Activated CD8-positive, alpha-beta memory T cell treated with anti-CD3 and anti-CD28 coated beads, Interleukin-2, amount 50 U/mL, for 24 hours (primary cell): ENCODE results near the gene MYL7.
"Not testable (repeated sequence)": the region's sequence is repeated elsewhere in the genome, so short reads cannot be mapped to it uniquely, and the experiment has no call there.

Experiments used
- DNase-seq: peaks from one replicate; pipeline ENCODE4 v3.0.0-alpha.2; 2020; ENCODE audit errors: extremely low read depth

Gene MYL7

DNA sequence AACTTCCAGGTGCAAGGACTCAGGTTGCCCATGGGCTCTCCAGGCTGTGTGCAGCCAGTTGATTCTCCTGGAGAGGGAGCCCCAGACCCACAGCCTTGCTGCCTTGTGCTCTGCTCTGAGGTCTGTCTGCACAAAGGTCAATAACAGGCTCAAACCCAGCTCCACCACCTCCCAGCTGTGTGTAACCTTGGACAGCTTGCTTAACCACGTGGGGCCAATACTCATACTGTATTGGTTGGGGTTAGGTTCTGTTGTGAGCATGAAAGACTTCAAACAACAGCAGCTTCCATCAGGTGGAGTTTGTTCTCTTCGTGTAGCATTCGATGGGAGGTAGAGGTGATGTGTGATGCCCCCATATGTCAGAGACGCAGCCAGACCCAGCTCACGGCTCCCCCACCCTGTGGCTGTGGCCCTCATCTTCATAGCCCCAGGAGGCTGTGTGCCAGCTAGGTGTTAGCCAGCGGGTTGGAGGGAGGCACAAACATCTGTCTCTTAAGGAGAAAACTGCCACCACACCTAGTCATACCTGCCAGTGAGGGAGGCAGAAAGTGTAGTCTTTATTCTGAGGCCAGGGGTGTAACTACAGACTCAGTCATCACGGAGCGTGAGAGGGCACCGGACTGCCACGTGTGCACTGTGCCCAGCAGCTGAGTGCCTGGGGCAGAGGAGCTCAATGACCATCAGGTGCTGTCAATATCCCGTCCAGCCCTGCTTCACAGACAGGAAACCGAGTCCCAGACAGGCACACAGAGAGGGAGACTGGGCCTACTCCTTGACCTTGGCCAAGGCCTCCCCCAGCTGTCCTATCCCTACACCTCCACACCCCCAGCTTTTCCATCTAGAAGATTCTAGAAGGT is 9.7 kb downstream of the MYL7 start:
- DNase-seq: no peak

- DNase-seq: no peak
Observed at GRCh38 chr7:44128721-44129582, 12.2 kb downstream of the MYL7 start.

DNA sequence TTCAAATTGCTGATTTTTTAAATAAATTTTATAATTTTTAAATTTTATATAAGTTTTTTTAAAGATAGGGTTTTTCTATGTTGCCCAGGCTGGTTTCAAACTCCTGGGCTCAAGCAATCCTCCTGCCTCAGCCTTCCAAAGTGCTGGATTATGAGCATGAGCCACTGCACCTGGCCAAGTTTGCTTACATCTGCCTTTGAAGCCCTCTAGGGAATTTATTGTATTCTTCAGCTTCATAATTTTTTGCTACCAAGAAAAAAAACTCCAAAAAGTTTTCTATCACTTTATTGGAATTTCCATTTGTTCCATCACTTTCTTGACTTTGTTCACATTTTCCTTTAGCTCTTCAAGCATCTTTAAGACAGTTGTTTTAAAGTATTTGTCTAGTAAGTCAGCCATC is 14.0 kb downstream of the MYL7 start:
- DNase-seq: no peak

GRCh38 chr7:44126574-44126973 is 14.6 kb downstream of the MYL7 start:
- DNase-seq: not testable (repeated sequence)

DNA sequence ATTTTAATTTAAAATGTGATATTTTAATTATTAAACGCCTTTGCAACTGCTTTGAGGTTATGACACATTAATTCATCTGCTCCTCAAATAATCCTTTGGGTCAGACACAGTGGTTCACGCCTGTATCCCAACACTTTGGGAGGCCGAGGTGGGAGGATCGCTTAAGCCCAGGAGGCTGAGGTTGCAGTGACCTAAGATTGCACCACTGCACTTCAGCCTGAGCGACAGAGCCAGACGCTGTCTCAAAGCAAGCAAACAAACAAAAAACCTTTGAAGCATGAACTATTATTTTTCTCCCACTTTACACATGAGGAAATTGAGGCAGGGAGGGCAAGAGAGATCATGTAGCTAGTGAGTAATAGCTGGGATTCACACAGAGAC is 16.3 kb downstream of the MYL7 start:
- no peak for DNase-seq

DNA sequence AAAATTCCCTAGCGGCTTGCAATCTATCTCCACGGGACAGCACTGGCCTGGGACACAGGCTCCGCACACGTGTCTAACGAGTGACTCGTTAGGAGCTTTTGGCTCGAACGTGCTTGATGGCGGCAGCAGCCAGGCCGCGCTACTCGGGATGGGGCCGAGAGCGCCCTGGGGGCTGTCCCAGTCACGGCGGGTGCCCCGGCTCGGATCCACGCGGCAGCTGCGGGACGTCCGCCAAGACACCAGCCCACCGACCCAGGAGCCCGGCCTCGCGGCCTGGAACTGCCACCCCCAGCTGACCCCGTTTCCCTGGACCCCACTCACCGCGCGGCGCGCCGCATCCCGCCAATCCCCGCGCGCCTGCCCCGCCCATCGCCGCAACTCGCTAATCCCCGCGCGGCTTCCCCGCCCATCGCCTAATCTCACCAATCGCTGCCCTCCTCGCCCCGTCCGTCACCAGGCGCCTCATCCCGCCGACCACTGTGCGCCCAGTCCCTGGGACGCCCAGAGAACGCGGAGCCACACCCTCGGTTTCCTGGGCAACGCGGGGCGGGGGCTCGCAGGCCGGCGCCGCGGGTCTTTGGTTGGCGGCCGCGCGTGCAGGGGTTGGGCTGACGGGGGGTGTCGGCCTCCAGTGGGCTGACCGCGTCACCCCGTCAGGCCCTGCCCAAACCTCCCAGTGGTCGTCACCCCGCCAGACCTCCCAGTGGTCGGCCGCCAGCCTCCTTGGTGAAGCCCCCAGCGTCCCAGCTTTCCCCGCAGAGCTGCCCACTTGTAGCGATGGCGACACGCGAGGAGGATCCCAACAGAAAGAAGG is 17.7 kb downstream of the MYL7 start, which contains the start of gene POLD2:
TSS of gene POLD2 (minus strand) at position 359 of the 814 bp plus-strand sequence. CDS start 1,495 bp downstream, outside the sequence.
- peak; percentile 95 for DNase-seq

DNA sequence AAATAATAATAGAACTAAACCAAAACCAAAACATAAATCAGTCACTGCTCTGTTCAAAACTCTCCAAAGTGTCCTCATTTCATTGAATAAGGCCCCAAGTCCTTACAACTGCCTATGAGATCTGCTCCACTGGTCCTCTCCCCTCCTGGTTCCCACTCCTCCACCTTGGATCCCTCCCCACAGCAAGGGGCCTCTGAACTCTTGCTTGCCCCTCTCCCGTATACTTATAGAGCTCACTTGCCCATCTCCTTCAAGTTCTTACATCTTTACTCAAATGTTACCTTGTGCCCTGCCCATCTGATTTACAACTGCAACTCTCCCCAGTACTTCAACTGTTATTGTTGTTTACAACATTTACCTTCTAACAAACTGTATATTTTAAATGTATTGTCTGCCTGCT is 18.6 kb downstream of the MYL7 start:
- no peak for DNase-seq

DNA sequence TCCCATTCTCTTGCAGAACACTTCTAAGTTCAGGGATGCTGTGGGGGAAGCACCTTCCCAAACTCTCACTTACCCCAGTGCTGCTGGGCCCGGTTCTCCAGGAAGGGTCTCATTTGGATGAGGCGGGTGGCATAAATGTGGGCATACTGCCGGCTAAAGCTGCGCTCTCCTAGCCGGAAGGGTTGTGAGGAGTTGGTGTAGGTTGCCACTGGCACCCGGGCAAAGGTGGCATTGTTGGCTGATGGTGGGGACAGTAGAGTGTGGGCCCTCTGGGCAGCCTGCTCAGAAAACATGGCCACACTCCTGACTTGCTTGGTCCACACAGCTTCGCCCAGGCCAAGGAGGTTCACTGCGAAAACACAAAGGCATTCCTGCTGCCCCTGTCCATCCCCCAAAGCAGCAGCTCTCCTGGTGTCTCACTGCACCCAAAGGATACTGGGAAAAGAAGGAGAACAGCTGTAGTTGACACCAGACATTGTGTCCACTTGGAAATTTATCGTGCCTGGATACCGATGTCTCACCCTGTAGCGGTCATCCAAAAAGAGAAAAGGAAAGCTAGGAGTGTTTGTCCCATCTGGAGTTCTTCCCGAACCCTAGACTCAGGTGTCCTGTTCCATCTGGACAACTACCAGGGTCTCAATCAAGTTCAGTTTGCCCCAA is 19.2 kb downstream of the MYL7 start:
- DNase-seq: no peak

DNA sequence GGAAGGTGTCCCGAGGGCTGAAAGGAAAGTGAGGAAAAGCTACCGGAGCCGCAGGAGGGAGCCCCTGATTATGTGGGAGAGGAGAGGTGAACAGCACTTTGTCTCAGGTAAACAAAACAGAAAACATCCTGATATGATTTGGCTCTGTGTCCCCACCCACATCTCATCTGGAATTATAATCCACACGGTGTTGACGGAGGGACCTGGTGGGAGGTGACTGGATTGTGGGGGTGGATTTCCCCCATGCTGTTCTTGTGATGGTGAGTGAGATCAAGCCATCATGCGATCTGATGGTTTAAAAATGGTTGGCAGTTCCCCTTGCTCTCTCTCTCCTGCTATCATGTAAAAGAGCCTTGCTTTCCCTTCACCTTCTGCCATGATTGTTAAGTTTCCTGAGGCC is 20.7 kb downstream of the MYL7 start:
- no peak for DNase-seq

GRCh38 chr7:44119829-44120380 is 21.2 kb downstream of the MYL7 start:
- DNase-seq: no peak

DNA sequence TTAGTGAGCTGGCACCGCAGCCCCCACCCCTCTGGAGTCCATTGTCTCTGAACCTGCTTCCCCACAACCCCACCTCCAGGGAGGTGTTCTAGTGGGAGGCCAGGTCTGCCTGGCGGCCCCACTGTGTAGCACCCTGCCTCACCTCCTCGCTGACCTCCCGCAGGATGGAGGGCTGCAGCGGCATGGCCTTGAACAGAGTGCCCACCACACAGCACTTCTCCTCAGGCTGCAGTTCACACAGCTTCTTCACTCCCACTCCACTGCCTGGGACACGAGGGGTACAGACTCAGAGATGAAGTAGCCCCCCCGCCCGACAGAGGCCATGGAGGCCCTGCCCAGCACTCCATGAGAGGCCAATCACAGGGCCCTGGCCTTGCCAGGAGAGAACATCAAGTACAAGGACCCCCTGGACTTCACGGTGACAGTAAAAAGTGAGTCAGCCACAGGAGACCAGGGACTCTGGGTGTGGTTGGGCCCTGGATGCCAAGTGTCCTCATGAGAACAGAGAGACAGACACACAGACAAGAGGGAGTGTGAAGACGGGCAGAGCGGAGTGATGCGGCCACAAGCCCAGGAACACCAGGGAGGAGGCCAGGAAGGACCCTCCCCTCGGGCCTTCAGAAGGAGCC is 23.2 kb downstream of the MYL7 start:
- DNase-seq: no peak

DNA sequence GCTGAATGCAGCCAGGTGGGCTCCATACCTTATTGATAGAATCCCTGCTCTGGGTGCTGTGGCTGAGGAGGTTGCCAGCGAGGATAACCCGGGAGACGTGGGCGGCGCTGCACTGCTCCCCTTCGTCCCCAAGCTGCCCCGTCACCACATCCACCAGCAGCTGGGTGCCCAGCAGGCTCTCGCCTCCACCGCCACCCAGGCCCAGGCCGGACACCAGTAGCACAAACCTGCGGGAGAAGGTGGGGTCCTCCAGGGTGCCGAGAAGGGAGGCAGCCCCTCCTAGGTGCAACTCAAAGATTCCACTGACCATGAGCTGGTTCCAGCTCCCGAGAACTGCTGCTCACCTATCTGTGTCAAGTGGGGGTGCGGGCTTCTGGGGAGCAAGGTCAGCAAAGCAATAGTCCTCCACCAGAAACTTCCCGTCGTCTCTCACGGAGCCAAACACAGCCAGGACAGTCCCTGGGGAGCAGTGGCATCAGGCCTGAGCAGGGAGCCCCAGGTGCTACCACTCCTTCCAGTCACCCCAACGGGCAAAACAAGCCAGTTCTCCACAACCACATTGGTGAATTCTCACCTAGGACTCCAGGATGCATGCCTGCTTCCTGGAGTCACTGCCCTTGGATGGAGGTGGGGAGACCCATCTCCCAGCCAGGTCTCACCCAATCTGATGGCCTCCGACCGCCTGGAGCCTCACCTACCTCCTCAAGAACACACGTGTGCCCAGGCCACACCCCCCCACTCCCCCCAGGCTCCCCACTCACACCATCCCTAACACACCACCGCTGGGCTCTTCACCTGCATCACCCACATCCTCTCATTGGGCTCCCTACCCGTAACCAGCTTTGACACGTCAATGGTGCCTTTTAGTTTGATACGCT is 24.1 kb downstream of the MYL7 start:
- DNase-seq: no peak

- DNase-seq: no peak
Observed at GRCh38 chr7:44116087-44116788, 24.9 kb downstream of the MYL7 start.

DNA sequence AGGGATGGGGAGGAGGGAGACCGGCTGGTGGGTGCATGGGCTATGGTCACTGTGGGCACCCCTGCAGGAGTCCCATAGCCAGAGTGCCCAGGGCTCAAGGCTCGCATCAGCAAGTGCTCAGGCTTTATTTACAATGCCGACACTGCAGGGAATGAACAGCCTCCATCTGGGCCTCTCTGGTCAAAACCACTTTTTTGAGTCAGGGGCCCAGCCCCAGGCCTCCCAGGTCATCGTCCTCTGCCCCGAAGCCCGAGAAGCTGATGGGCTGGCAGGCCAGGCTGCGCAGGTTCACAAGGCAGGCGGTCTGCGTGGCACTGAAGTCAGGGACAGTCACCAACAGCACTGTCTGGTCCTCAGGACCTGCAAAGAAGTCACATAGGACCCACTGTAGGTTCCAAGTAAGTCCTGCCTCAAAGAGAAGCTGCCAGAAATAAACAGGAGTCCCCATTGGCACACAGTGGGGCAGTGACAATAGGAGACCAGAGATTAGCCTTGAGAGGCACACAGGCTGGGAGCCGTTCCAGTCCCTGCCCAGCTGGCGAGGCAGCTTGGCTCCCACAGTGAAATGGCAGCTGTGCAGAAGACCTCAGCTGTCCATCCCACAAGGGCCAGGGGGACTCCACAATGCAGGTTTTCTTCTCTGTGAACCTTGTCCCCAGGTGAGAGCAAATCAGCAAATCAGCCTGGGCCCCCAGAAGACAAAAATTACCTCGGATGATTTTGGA is 26.4 kb downstream of the MYL7 start:
- no peak for DNase-seq

- DNase-seq: no peak
Observed at GRCh38 chr7:44113764-44114354, 27.3 kb downstream of the MYL7 start.

DNA sequence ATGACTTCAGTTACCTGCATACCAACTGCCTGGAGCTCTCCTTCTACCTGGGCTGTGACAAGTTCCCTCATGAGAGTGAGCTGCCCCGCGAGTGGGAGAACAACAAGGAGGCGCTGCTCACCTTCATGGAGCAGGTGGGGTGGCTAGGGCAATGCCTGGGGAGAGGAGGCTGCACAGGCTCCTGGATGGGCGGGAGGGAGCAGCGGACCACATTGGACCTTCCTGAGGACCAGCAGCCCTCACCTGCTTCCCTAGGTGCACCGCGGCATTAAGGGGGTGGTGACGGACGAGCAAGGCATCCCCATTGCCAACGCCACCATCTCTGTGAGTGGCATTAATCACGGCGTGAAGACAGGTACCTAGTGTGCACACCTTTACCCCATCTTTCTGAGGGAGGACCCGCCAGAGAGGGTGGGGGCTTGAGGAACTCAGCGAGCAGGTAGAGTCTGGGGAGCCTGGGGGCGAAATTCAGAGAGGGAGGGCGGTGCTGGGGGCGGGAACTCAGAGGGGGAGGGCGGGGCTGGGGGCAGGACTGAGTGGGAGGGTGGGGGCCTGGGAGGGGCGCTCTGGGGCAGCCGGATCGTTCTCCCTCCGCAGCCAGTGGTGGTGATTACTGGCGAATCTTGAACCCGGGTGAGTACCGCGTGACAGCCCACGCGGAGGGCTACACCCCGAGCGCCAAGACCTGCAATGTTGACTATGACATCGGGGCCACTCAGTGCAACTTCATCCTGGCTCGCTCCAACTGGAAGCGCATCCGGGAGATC is 28.0 kb downstream of the MYL7 start:
- DNase-seq: no peak
